Activated naive CD4-positive, alpha-beta T cell treated with anti-CD3 and anti-CD28 coated beads, Interleukin-2, amount 50 U/mL, for 16 hours (primary cell): Measurements from ENCODE around the gene CACNA1C.

ENCODE experiments used
- DNase-seq: peaks from one replicate; pipeline ENCODE4 v3.0.0-alpha.2; 2020

Gene CACNA1C

DNA sequence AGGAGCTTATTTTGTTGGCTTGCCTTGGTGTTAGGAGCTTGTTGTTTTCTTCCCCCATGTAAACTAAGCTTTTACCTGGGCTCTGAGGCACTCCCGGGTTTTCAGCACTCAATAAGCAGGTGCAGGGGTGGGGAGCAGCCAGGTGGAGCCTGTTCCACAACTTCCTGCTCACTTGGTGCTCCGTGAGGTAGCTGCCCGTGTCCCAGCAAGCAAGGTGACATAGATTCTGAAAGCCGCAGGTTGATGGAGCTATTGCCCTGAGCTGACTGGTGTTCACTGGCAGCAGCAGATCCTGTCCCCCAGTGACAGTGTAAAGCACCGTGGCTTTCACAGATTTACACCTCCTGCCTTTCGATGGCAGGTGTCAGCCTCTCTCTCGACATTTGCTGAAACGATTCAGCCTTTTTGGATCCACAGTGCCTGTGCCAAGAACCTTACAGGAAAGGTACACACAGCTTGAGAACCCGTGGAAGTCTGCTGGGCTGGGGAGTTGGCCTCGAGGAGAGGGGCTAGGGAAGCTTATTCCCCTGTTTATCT is 446.2 kb downstream of the CACNA1C start:
- no peak for DNase-seq

DNA sequence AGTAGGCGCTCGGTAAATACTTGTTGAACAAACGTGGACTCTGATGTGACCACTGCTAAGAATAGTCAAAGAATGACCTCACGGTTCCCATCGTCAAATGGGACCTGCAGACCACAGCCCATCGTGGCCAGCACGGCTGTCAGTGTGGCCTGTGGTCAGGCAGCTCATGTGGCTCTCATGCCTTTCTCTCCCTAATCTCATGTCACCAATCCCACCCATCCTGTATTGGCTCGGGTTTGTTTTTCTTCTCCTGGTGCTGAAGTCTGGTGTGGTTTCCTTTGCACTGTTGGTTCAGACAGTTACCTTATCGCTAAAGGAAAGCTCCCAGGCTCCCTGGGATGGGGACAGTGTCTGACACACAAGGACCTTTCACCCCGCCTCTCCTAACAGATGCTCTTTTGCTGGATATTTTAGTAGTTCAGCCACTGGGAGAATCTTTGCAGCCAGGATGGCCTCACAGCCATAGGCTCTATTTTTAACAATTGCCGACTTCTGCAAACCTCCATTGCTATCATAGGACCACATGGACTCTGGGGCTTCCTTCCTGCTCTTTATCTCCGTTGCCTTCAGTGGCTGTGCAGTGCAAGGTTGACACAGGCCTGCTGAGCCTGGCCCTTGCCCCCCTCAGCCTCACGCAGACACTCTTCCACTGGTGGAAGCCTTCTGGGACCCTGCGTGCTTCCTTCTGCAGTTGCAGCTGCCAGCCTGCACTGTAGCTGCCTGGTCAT is 448.8 kb downstream of the CACNA1C start:
- no peak for DNase-seq

DNA sequence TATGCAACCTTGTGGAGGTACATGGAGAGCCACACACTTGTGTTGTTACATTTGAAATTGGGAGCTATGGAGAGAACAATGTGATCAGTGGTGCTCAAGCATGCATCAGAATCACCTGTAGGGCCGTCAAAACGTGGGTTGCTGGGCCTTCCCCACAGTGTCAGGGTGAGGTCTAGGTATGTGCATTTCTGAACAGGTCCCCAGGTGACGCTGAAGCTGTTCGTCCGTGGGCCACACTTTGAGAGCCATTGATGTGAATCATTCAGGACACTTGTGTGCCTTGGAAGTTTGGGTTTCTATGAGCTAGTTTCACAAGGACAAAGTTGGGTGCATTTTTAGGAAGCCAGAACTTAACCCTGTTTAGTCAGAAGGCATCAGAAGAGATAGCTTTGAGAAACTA is 450.2 kb downstream of the CACNA1C start:
- DNase-seq = no peak

DNA sequence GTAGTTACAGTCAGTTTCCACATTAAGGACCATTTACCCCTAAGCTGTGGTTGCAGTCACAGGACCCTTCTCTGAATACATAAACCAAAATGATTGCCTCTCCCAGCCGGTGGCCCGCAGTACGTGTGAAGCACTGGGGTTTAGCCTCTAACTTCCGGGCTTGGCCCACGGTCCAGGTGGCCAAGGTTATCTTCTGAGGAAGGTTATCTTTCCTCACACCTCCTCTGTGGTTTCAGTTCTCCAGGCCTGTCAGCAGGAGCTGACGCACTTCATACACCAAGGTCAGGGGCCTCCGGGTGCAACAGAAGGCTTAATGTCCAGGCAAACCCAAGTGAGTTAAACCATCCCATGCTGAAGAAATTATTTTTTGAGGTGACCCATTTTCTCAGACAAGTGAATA is 451.0 kb downstream of the CACNA1C start:
- no peak for DNase-seq

DNA sequence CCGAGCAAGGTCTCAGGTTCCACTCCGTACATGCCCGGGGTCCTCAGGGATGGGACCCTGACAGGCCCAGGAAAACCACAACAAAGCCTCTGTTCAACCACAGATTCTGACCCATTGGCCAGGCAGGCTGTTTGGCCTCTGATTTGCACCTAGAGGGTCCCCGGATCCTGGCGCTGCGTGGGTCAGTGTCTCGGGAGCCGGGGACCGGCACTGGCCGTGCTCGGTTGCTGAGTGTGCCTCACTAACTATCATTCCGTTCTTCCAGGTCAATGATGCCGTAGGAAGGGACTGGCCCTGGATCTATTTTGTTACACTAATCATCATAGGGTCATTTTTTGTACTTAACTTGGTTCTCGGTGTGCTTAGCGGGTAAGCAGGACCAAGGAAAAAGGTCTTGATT is 451.8 kb downstream of the CACNA1C start:
- no peak for DNase-seq

DNA sequence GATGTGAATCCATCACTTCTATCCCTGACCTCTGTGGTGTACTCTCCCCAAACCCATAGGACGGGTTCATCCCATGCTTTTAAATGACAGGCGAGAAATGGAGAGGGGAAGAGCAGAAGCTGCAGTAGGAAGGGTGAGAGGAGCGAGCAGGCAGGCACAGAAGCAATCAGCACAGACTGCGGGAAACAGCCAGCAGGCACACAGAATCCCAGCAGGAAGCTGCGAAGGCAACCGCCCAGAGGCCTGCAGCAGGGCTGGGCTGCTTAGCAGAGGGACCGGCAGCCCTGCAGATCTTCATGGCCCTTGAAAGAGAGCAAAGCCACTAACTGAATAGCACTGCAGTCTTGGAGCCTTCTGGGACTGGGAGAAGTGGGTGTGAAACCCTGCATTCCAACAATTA is 455.0 kb downstream of the CACNA1C start:
- no peak for DNase-seq

DNA sequence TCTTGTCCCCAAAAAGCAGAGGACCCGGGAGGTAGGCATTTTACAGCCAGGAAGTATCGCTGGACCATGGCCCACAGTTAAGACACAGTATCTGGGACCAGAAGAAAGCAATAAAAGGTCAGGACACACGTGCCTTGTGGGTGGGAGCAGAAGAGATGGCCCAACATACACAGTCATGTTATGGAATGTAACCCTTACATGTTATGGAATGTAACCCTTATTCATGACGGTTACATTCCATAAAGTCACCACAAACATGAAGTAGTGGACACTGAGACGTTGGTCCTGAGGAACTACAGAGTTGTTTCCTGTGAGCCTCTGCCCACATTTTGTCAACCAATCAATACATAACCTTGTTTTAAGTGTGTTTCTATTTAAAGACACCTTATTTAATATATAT is 456.4 kb downstream of the CACNA1C start:
- no peak for DNase-seq

DNA sequence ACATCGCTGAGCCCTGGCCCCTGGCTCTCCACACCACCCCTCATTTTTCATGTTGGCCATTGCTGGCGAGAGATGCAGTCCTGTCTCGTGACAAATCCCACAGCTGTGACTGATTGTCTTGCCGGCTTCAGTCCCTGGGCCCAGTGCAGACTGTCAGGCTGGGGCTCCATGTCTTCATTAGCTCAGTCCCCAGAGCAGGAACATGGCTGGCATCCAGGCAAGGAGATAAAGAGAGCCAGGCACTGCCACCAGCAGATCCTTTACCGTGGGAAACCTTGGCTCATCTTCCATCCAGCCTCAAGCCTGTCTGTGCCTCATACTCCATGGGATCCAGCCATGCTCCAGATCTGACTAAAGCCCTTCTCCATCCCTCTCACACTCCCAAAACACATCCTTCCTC is 457.3 kb downstream of the CACNA1C start:
- DNase-seq = no peak

DNA sequence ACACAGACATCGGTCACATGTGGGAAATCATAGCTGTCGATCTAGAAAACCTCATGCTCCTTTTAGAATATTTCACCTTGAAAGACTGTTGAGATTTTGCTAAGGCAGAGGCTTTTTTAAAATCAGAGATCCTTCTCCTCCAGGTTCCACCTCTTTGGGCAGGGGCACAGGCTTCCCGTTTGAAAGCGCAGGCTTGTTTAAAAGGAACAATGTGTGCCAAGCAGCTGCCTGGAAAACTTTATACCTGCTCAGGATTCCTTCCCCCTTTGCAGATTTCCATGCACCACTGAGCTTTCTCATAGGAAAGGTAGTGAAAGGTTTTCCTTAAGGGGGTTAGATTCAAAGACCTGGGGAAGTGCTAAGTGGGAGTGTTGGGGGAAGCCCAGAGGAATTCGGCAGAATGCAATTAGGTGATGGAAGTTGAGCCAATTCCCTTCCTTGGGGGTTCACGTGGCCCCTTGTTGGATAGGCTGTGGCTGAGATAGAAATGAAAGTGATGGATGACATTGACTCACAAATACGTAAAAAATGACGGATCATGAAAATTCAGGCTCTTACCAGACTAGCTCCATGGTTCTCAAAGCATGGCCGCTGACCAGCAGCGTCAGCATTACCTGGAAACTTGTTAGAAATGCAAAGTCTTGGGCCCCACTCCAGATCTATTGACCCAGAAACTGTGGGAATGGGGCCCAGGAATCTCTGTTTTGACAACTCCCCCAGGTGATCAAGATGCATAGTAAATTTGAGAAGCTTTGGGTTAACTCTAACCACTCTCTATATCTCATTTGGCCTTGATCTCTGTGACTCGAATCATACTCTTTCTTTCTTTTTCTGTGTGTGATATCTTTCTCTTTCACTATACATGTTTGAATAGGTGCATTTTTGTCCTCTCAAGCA is 460.6 kb downstream of the CACNA1C start:
- DNase-seq = no peak

DNA sequence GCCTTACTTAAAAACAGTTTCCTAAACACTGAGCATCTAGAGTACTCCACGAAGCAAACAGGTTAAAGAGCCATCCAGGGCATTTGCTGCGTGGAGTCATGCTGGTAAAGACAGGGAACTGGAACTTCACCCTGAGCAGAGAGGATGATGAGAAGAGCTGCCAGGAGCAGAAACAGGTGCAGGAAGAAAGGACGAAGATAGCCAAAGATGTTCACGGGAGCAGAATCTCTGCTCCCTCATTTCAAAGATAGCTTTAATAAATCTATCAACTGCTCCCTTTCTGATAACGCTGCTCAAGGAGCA is 461.2 kb downstream of the CACNA1C start:
- DNase-seq = no peak

DNA sequence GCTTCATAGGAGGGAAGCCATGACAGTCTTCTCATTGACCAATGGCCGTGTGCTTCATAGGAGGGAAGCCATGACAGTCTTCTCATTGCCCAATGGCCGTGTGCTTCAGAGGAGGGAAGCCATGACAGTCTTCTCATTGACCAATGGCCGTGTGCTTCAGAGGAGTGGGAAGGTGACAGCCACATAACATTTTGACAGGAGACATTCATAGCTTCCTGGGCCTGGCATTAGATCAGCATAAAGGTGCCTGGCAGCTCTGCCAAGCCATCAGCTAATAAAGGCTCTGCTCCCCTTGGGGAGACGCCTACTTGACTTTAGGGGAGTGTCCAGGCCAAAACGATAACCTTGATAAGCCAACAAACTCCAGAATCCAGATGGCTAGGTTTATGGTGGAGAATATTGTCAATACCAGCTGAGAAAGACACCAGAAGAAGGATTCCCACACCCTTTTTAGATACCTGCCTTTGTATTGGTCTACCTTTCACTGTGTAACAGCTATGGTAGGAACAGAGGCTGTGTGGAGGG is 468.0 kb downstream of the CACNA1C start:
- no peak for DNase-seq

DNA sequence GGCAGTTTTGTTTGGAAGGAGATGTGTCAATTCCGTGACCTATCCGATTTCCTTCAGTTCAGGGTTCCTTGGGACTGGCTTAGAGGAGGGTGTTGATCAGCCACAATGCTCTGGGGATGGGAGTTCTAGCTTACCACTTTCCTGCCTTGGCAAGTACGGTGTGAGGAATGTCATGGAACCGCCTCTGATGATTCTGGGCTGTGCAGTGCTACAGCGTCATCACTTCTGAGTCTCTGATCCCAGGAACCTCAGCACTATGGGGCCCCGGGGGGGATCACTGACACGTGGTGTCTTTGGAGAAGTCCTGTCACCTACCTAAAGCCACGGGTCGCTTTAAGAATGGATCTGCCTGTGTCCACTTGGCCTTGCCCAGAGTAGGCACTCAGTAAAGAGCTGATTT is 470.5 kb downstream of the CACNA1C start:
- DNase-seq = no peak

DNA sequence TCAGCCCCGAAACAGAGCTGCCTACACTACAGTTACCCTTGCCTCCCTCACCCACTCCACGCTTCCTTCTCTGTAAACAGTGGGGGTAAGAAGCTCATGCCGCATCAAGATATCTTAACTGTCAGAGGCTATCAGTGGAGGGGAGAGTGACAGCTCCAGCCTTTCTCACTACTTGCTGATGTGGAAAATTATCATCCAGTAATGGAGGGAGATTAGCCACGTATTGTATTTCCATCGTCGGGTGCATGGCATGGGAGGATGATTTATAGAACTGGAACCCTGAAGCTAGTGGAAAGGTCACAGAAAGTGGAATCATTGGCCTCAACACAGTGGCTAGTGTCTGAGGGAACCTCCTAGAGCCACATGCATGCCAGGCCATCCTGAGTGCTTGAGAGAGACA is 471.1 kb downstream of the CACNA1C start:
- no peak for DNase-seq

DNA sequence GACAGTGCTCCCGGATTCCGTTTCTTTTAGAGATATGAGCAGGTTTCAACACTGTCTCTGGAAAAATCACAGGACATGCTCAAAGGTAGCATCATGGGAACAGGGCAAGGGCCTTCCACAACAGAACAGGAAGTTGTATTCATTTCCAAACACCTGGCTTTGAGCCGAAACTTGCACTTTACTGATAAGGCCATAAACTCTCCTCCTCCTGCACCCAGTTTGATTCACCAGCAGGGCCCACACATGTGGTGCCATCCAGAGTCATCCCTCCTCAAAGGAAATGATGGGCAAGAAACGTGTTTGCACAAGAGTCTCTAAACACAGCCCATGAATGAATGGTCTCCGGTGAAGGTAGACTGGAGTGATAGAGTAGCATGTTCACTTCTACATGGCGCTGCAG is 473.6 kb downstream of the CACNA1C start:
- DNase-seq = no peak

DNA sequence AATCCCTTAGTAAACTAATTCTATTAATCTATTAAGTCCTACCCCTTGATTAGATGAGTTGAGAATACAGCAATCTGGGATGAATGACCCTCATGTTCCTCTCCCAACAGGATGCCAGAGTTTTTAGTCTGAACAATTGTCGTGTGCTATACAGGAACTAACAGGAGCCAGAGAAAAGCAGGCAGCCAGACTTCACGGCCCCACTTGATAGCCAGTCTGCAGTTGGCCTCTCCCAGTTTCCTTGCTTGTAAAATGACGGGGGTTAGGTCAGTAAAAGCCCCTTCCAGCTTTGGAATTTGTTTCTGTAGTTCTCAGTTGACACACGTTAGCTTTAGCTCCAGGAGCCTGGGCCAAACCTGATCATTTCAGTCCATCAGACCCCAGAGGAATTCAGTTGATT is 475.2 kb downstream of the CACNA1C start:
- no peak for DNase-seq

DNA sequence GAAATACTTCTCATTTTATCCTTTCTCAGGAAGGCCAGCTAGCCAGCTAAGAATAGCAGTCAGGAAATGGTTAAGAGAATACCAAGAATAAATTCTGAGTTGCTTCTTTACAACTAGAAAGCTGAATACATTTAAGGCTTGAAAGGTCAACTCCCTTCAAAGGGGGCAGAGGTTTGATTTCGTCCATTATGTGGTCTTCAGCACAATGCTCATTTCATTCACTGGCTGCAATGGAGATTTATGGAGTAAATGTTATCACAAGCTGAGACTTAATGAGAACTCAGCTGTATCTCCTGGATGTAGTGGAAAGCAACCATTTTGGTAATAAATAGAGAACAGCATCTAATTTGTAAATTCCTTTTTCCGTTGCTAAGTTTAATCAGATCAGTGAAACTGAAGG is 477.0 kb downstream of the CACNA1C start:
- DNase-seq = no peak

DNA sequence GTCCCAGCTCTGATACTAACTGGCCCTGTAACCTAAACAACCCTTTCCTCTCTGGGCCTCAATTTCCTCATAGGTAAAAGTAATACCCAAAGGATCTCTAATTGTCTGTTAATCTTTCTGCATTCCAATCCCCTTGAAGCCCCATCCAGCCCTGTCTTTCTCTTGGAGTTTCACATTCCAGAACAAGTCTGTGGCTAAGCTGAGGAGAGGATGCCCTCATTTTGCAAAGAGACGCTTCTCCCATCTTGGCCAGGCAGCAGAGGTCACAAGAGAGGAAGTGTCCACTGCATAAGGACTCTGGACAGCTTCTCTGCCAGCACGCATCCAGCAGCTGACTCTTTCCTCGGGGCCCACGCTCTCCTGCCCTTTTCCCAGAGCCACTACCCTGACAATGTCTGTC is 478.6 kb downstream of the CACNA1C start:
- no peak for DNase-seq

DNA sequence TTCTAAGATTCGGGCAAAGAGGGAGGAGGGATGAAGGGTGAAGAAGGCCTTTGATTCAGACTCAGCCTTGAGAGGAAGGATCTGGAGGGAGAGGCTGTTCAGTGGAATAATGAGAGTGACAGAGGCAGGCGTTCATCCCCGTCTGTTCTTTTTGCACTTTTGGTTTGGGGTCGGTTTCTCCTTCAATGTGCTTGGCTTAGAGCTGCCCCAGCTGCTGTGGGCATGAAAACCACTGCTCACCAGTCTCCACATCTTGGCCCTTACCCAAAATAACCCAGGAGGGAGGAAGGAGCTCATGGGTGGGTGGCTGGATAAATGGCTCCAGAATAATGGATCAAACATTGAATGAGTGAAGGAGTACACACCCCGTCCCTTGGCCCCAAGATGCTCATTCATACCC is 480.2 kb downstream of the CACNA1C start:
- DNase-seq = no peak

DNA sequence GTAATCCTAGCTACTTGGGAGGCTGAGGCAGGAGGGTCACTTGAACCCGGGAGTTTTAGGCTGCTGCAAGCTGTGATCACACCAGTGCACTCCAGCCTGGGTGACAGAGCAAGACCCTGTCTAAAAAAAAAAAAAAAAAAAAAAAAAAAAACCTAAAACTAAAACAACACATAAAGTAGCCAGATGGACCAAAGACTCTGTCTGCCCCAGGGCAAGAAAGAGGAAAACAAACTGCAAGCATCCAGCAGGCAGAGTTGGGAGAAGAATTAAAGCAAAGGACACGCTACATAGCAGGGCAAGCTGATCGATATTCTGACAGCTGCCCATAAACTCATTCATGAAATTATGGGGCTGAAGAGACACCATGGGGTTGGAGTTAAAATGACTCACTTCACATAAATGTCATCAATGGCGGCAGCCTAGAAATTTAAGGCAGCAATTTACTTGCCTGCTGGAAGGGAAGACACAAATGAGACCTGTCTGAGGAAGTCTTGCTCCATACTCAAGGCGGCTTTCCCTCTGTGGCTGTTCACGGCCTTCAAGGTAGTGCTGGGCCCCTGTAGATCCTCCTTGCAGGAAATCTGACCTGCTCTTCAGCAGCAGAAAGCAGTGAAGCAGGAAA is 482.9 kb downstream of the CACNA1C start:
- DNase-seq = no peak

DNA sequence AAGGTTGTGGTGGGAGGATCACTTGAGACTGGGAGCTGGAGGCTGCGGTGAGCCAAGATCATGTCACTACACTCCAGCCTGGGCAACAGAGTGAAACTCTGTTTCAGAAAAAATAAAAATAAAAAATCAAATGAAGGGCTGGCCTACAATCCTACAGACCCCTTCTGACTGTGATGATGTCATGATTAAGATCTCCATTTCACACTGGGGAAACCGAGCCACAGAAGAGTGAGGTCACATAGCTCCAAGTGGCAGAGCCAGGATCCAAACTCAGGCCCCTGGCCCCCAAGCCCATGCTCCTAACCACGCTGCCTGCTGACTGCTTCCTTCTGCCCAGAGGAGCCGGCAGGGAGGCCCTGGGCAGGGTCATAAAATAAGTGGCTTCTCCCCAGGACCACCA is 483.9 kb downstream of the CACNA1C start:
- no peak for DNase-seq

DNA sequence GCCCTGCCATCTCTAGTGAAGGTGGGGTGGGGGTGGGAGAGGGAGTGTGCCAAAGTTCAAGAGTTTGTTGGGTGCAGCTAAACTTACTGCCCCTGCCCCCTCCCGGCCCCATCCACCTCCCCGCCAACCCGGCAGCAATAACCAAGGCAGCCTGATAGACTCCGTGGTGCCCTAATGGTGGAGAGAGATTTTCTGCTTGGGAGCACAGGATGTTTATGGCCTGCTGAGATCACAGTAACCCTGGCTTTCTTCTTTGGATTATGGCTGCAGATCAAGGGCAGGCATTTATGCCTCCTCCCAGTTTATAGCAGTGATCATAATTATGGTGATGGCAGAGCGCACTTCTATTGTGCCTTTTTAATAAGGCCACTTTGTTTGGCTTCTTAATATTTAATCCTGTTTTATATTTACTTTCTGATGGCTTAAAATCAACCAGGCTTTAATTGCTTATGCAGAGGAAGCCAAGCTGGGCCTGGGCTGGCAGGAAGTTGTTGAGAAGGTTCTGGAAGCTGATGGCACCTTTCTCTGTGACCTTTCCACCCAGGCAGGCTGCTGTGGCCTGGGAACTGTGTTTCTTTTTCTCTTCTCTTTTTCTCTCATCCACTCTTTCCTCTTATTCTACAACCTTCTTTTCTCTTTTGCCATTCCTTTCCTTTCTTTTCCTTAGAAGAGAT is 485.2 kb downstream of the CACNA1C start:
- no peak for DNase-seq

DNA sequence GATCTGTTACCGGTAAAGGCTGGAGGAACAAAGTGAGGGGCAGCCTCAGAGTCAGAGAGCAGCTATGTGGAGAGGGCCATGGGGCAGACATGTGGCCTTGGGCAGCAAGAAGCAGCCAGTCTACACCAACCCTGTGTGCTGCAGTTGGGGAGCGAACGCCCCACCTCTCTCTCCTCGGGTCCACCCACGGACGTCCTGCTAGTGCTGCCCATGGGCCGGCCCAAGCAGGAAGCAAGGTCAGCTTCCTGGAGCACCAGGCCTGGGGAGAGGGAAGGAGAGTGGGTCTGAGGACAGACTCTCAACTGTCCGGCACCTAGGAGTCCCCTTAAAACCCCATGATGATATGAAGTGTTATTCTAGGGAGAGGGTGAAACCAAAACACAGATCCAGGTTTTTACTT is 487.2 kb downstream of the CACNA1C start:
- no peak for DNase-seq

DNA sequence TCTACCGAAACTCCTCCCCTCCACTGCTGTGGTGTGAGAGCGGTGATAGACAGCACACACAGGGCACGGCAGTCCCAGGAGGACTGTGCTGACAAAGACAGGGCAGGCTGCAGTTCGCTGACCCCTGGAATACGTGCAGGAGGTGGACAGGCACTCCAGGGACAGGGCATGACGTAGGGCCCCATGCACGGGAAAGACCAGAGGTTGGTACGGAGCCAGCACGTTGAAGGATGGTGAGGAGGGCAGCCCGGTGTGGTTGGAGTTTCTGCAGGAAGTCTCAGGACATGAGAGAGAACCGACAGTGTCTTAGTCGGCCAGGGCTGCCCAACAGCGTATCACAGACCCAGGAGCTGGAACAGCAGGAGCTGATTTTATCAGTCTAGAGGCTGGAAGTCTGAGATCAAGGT is 487.8 kb downstream of the CACNA1C start:
- no peak for DNase-seq
